HL-60 (cell line): ENCODE data around the gene SH3YL1.

Experiments used
- CTCF ChIP-seq: IDR thresholded peaks from one replicate; pipeline ENCODE4 v1.5.1; 2011; ENCODE audit warnings: low read length, control low read depth, inconsistent platforms; ENCODE audit not compliant: insufficient read depth
- POLR2AphosphoS5 ChIP-seq: IDR thresholded peaks from 2 replicates; pipeline ENCODE4 v1.6.1; 2012; ENCODE audit warnings: low read depth
- SPI1 ChIP-seq: IDR thresholded peaks from 2 replicates; pipeline ENCODE4 v1.6.1; 2012; ENCODE audit warnings: low read depth, mild to moderate bottlenecking, borderline replicate concordance

GRCh38 chr2:185221-185620 lies 78.6 kb downstream of the SH3YL1 start:
- TF ChIP-seq CTCF, result no peak
- no peak for TF ChIP-seq SPI1
- no peak for TF ChIP-seq POLR2AphosphoS5
